Dedifferentiated amniotic fluid mesenchymal stem cell (primary cell): Measurements from ENCODE around the gene CAPN8.
"Not testable (repeated sequence)": the region's sequence is repeated elsewhere in the genome, so short reads cannot be mapped to it uniquely, and the experiment has no call there.

Experiments used
- DNase-seq: peaks from one replicate; pipeline ENCODE4 v3.0.0-alpha.2; 2016; ENCODE audit errors: extremely low spot score

The CAPN8 gene

GRCh38 chr1:223525957-223526356, 139.5 kb downstream of the CAPN8 start:
- no peak for DNase-seq

GRCh38 chr1:223525546-223525945, 140.0 kb downstream of the CAPN8 start:
- DNase-seq: no peak

- DNase-seq: no peak
These were observed 140.5 kb downstream of the CAPN8 start for GRCh38 chr1:223524930-223525451.

GRCh38 chr1:223521150-223521549, 144.4 kb downstream of the CAPN8 start:
- no peak for DNase-seq

GRCh38 chr1:223520200-223520599, 145.3 kb downstream of the CAPN8 start:
- no peak for DNase-seq

GRCh38 chr1:223519116-223519515, 146.4 kb downstream of the CAPN8 start:
- no peak for DNase-seq

GRCh38 chr1:223518553-223518952, 146.9 kb downstream of the CAPN8 start:
- not testable (repeated sequence) for DNase-seq

GRCh38 chr1:223515926-223516325, 149.6 kb downstream of the CAPN8 start:
- no peak for DNase-seq

- no peak for DNase-seq
These were observed 150.1 kb downstream of the CAPN8 start for GRCh38 chr1:223515421-223515820.

GRCh38 chr1:223514644-223515043, 150.9 kb downstream of the CAPN8 start:
- DNase-seq: no peak

GRCh38 chr1:223513309-223513708, 152.2 kb downstream of the CAPN8 start:
- no peak for DNase-seq

GRCh38 chr1:223512057-223512456, 153.4 kb downstream of the CAPN8 start:
- DNase-seq: no peak

GRCh38 chr1:223508796-223509195, 156.7 kb downstream of the CAPN8 start:
- no peak for DNase-seq

- DNase-seq: no peak
These were observed 160.8 kb downstream of the CAPN8 start for GRCh38 chr1:223504741-223505140.

GRCh38 chr1:223503348-223503747, 162.2 kb downstream of the CAPN8 start:
- no peak for DNase-seq

GRCh38 chr1:223500560-223501425, 164.7 kb downstream of the CAPN8 start:
- no peak for DNase-seq

GRCh38 chr1:223496883-223497282, 168.6 kb downstream of the CAPN8 start:
- DNase-seq: no peak

GRCh38 chr1:223494926-223495645, 170.4 kb downstream of the CAPN8 start:
- DNase-seq: no peak

GRCh38 chr1:223492044-223492443, 173.5 kb downstream of the CAPN8 start:
- DNase-seq: no peak
